GM20000 (cell line): ENCODE measurements around the gene QPCT.

Source experiments
- DNase-seq: peaks from one replicate; pipeline ENCODE4 v3.0.0; 2012; ENCODE audit warnings: low spot score
- CTCF ChIP-seq: IDR thresholded peaks from 2 replicates; pipeline ENCODE4 v1.5.1; 2012; ENCODE audit warnings: mild to moderate bottlenecking, control low read depth; ENCODE audit errors: extremely low read depth, missing control alignments

QPCT gene

GRCh38 chr2:37358466-37358865 is 14.0 kb downstream of the QPCT start:
- no peak for TF ChIP-seq CTCF
- DNase-seq: no peak

- TF ChIP-seq CTCF: no peak
- DNase-seq: no peak
Measured at GRCh38 chr2:37361216-37361815, 16.9 kb downstream of the QPCT start.

- DNase-seq: no peak
- no peak for TF ChIP-seq CTCF
Measured at GRCh38 chr2:37361994-37362698, 17.7 kb downstream of the QPCT start.

- no peak for DNase-seq
- TF ChIP-seq CTCF: no peak
Measured at GRCh38 chr2:37364351-37364750, 19.9 kb downstream of the QPCT start.

GRCh38 chr2:37365669-37366068 is 21.2 kb downstream of the QPCT start:
- TF ChIP-seq CTCF: no peak
- DNase-seq: no peak

GRCh38 chr2:37366773-37367172 is 22.3 kb downstream of the QPCT start:
- TF ChIP-seq CTCF: no peak
- no peak for DNase-seq

- TF ChIP-seq CTCF: no peak
- no peak for DNase-seq
Measured at GRCh38 chr2:37367310-37367709, 22.9 kb downstream of the QPCT start.
